DOHH2 (cell line): ENCODE measurements around the gene PHF11.

Experiments used
- EZH2phosphoT487 ChIP-seq: fragments of 200-600 bp; sonication (generic); IDR thresholded peaks from 2 replicates; pipeline ENCODE4 v1.6.1; 2017; ENCODE audit warnings: borderline replicate concordance, mild to moderate bottlenecking, antibody characterized with exemption, low read length, moderate library complexity, mixed read lengths
- TF ChIP-seq, protein P1 (sequence below): fragments of 200-600 bp; sonication (generic); IDR thresholded peaks from one replicate; pipeline ENCODE4 v1.5.1; 2014; ENCODE audit warnings: antibody characterized with exemption, mild to moderate bottlenecking, low read depth, low read length; ENCODE audit not compliant: poor library complexity, severe bottlenecking

DNA sequence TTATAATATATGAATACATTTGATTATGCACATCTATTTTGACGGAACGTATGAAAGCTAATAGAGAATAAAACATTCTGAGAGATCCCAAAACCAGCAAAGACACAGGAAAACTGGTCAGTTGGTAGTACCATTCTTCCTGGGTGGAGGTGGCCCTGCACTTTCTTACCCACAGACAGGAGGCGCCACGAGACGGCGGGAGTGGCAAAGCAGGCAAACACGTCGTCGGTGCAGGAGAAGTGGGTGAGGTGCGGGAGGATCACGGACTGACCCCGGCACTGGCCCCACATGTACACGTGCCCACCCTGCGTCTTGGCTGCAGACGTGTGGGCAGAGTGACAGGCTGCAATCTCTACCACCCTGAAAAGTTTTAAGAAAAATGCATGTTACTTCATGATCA lies 53.5 kb downstream of the PHF11 start:
- TF ChIP-seq, protein P1, sequence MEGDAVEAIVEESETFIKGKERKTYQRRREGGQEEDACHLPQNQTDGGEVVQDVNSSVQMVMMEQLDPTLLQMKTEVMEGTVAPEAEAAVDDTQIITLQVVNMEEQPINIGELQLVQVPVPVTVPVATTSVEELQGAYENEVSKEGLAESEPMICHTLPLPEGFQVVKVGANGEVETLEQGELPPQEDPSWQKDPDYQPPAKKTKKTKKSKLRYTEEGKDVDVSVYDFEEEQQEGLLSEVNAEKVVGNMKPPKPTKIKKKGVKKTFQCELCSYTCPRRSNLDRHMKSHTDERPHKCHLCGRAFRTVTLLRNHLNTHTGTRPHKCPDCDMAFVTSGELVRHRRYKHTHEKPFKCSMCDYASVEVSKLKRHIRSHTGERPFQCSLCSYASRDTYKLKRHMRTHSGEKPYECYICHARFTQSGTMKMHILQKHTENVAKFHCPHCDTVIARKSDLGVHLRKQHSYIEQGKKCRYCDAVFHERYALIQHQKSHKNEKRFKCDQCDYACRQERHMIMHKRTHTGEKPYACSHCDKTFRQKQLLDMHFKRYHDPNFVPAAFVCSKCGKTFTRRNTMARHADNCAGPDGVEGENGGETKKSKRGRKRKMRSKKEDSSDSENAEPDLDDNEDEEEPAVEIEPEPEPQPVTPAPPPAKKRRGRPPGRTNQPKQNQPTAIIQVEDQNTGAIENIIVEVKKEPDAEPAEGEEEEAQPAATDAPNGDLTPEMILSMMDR: no peak
- no peak for TF ChIP-seq EZH2phosphoT487
